SK-N-SH (cell line): ENCODE data around the gene WASL. TPM values are rescaled to one million over a fixed set of nuclear protein-coding genes. Genes with fewer than 3 reads are reported as not detected.

ENCODE experiments used
- CTCF ChIA-PET: fragments of 300-600, 350-600 bp; formaldehyde crosslinking; extraction: SDS; loops from one replicate; lab custom pipeline; 2021; lab: Yijun Ruan, JAX
- POLR2A ChIA-PET: fragments of 350-600 bp; sonication (Branson Sonifier 250); formaldehyde crosslinking; extraction: SDS; loops from one replicate; lab custom pipeline; 2020; ENCODE audit warnings: antibody characterized with exemption, inconsistent platforms; lab: Yijun Ruan, JAX
- DNase-seq: peaks from one replicate; pipeline ENCODE4 v3.0.0; 2012
- H2AFZ ChIP-seq: fragments of 200-600 bp; sonication (generic); 2 replicates; pipeline ENCODE4 v1.8.1; 2016; ENCODE audit warnings: antibody characterized with exemption, mild to moderate bottlenecking, low read depth
- H3F3A ChIP-seq: fragments of 200-600 bp; sonication (generic); replicated peaks from 2 replicates; pipeline ENCODE3; 2016; ENCODE audit warnings: antibody characterized with exemption, mild to moderate bottlenecking; ENCODE audit not compliant: insufficient read depth
- H3K27ac ChIP-seq, 2 experiments: fragments of 200-500 bp in 1 of 2; fragments of 200-600 bp in 1 of 2; sonication (Bioruptor generic) in 1 of 2; sonication (generic), shearing (Covaris generic) in 1 of 2; 2 replicates each; pipeline versions ENCODE4 v1.5.1 to v1.6.1; 2014 to 2016; ENCODE audit warnings: low read depth in 2 of 2, inconsistent platforms in 1 of 2, low read length in 1 of 2, mild to moderate bottlenecking in 1 of 2, mixed read lengths in 1 of 2
- H3K27me3 ChIP-seq: fragments of 200-600 bp; sonication (generic), shearing (Covaris generic); 2 replicates; pipeline ENCODE4 v1.6.1; 2016; ENCODE audit warnings: mixed run types; ENCODE audit not compliant: insufficient read depth
- H3K36me3 ChIP-seq, 2 experiments: fragments of 200-500 bp in 1 of 2; fragments of 200-600 bp in 1 of 2; sonication (Bioruptor generic) in 1 of 2; sonication (generic) in 1 of 2; replicated peaks in 1 of 2; 2 replicates each; pipeline versions ENCODE3 to v1.5.1; 2014 to 2016; ENCODE audit warnings: low read length in 1 of 2, mild to moderate bottlenecking in 1 of 2; ENCODE audit not compliant: insufficient read depth in 2 of 2, control insufficient read depth in 1 of 2
- H3K4me1 ChIP-seq, 2 experiments: fragments of 200-500 bp in 1 of 2; fragments of 200-600 bp in 1 of 2; sonication (Bioruptor generic) in 1 of 2; sonication (generic), shearing (Covaris generic) in 1 of 2; 2 replicates each; pipeline versions ENCODE4 v1.5.1 to v1.6.1; 2014 to 2016; ENCODE audit warnings: low read depth in 1 of 2, low read length in 1 of 2, mixed run types in 1 of 2; ENCODE audit not compliant: insufficient read depth in 2 of 2, control insufficient read depth in 1 of 2
- H3K4me2 ChIP-seq: fragments of 200-600 bp; sonication (generic), shearing (Covaris generic); 2 replicates; pipeline ENCODE4 v1.6.1; 2017; ENCODE audit warnings: mixed run types
- H3K4me3 ChIP-seq, 2 experiments: fragments of 200-500 bp in 1 of 2; fragments of 200-600 bp in 1 of 2; sonication (Bioruptor generic) in 1 of 2; sonication (generic), shearing (Covaris generic) in 1 of 2; 2 replicates each; pipeline versions ENCODE4 v1.5.1 to v1.8.1; 2014 to 2016; ENCODE audit warnings: low read depth in 2 of 2, inconsistent platforms in 1 of 2, low read length in 1 of 2, mild to moderate bottlenecking in 1 of 2, mixed read lengths in 1 of 2, moderate library complexity in 1 of 2
- H3K79me2 ChIP-seq: fragments of 200-600 bp; sonication (generic); 2 replicates; pipeline ENCODE4 v1.8.1; 2017; ENCODE audit warnings: mild to moderate bottlenecking; ENCODE audit not compliant: insufficient read depth
- H3K9ac ChIP-seq: fragments of 200-600 bp; sonication (generic); 2 replicates; pipeline ENCODE4 v1.6.1; 2017; ENCODE audit warnings: mixed run types
- H3K9me2 ChIP-seq: fragments of 200-600 bp; sonication (generic); 2 replicates; pipeline ENCODE4 v1.6.1; 2017; ENCODE audit warnings: mixed run types
- H3K9me3 ChIP-seq: fragments of 200-600 bp; sonication (generic); 2 replicates; pipeline ENCODE4 v1.6.1; 2017; ENCODE audit warnings: mixed run types, mild to moderate bottlenecking, moderate library complexity
- H4K20me1 ChIP-seq: fragments of 200-600 bp; sonication (generic); 2 replicates; pipeline ENCODE4 v1.6.1; 2017; ENCODE audit warnings: mild to moderate bottlenecking, mixed run types; ENCODE audit not compliant: insufficient read depth
- EP300 ChIP-seq, 2 experiments: IDR thresholded peaks; 2 replicates each; pipeline versions ENCODE4 v1.4.0 to v1.6.1; 2012; ENCODE audit warnings: borderline replicate concordance in 1 of 2, low read depth in 1 of 2, low read length in 1 of 2
- FOSL2 ChIP-seq: IDR thresholded peaks from 2 replicates; pipeline ENCODE4 v1.4.0; 2012; ENCODE audit warnings: low read depth, mild to moderate bottlenecking, moderate library complexity, borderline replicate concordance
- GATA2 ChIP-seq: sonication (generic); formaldehyde crosslinking; IDR thresholded peaks from 2 replicates; pipeline ENCODE4 v1.5.0; 2020; ENCODE audit warnings: mild to moderate bottlenecking, missing genetic modification reagents
- JUND ChIP-seq: IDR thresholded peaks from 2 replicates; pipeline ENCODE4 v1.4.0; 2012
- MXI1 ChIP-seq: IDR thresholded peaks from 2 replicates; pipeline ENCODE4 v1.6.1; 2012; ENCODE audit warnings: mild to moderate bottlenecking, low read depth, low read length, improper control_type of control experiment
- YY1 ChIP-seq: IDR thresholded peaks from 2 replicates; pipeline ENCODE4 v1.4.0; 2012; ENCODE audit warnings: low read depth, mild to moderate bottlenecking
- WGBS: methylation state at CpG from one replicate; pipeline ENCODE4 v1.1.6; 2017; ENCODE audit warnings: low lambda C conversion rate; 5-methylcytosine and 5-hydroxymethylcytosine counted together
- polyA plus RNA-seq, 3 experiments: library from polyadenylated mRNA; depleted of rRNA; stranded (reverse); fragments of >200 nt; gene quantifications; 2 replicates each; pipeline ENCODE4 v1.2.3, GENCODE V29; 2012
- TF ChIP-seq, protein P1 (sequence below): fragments of 150-350 bp; IDR thresholded peaks from 2 replicates; pipeline ENCODE4 v1.6.1; 2017; ENCODE audit warnings: antibody characterized with exemption, low read length, low read depth, borderline replicate concordance
- TF ChIP-seq, protein P2 (sequence below): IDR thresholded peaks from 2 replicates; pipeline ENCODE4 v1.4.0; 2012; ENCODE audit warnings: low read depth, borderline replicate concordance
- TF ChIP-seq, protein P3 (sequence below): IDR thresholded peaks from 2 replicates; pipeline ENCODE4 v1.6.1; 2012; ENCODE audit warnings: mild to moderate bottlenecking, low read depth, low read length, moderate library complexity

The WASL gene
- polyA plus RNA-seq, 1 of the 3 experiments (the other 2 are of a cell fraction): 9.9 TPM

DNA sequence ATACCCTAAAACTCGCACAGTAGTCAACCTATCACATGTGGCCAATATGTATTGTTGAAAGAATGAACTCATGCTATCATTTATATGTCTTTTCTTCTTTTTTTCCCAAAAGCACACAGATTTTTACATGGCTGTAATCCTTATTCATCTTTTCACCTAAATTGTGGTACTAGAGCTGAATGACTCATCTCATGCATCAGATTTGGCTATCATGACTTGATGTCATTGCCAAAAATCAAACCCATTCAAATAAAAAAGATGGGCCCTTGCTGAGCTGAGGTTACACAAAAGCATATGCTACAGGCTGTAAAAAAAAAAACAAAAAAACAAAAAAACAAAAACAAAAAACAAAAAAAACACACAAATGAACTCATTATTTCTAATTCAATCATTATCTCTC, 96.4 kb downstream of the WASL start (continued):
- no peak for TF ChIP-seq YY1
- TF ChIP-seq, protein P1, sequence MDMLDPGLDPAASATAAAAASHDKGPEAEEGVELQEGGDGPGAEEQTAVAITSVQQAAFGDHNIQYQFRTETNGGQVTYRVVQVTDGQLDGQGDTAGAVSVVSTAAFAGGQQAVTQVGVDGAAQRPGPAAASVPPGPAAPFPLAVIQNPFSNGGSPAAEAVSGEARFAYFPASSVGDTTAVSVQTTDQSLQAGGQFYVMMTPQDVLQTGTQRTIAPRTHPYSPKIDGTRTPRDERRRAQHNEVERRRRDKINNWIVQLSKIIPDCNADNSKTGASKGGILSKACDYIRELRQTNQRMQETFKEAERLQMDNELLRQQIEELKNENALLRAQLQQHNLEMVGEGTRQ: no peak
- TF ChIP-seq FOSL2: peak; percentile 53; the same call in 1 of the 2 replicates
- TF ChIP-seq, protein P2, sequence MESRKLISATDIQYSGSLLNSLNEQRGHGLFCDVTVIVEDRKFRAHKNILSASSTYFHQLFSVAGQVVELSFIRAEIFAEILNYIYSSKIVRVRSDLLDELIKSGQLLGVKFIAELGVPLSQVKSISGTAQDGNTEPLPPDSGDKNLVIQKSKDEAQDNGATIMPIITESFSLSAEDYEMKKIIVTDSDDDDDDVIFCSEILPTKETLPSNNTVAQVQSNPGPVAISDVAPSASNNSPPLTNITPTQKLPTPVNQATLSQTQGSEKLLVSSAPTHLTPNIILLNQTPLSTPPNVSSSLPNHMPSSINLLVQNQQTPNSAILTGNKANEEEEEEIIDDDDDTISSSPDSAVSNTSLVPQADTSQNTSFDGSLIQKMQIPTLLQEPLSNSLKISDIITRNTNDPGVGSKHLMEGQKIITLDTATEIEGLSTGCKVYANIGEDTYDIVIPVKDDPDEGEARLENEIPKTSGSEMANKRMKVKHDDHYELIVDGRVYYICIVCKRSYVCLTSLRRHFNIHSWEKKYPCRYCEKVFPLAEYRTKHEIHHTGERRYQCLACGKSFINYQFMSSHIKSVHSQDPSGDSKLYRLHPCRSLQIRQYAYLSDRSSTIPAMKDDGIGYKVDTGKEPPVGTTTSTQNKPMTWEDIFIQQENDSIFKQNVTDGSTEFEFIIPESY: no peak

DNA sequence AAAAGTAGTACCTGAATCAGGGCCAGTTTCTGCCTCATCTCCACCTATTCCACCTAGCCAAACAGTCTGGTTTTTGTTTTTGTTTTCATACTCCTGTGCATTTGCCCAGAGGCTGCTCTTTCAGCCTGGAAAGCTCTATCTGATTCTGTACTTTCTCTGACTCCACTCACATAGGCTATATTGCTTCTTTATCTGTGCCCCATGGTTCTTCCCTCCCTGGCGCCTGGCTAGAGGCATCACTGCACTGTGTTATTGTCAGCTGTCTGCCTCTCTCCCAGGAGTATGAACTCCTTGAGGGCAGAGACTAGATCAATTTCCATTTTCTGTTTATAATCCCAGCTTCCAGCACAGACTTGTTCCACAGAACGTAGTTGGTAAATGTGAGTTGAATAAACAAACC, 98.2 kb downstream of the WASL start:
- 71% methylated on average over 2 of the region's 2 CpGs for WGBS
- TF ChIP-seq MXI1: no peak
- TF ChIP-seq GATA2 (CRISPR knock-in tag): peak; percentile 43; the same call in 1 of the 2 replicates
- peak in 1 of 2 experiments; percentile 17; a peak in 1 of 4 replicates for TF ChIP-seq EP300 (IDR thresholded peaks at IDR 0.05; ENCODE audit: borderline replicate concordance in 1 of 2, low read depth in 1 of 2, low read length in 1 of 2)
- Histone ChIP-seq H3K79me2 (no peaks in the 10 kb centered on the region), H3K9ac (no peak overlapping the region), H4K20me1 (no peaks in the 10 kb centered on the region), H3K36me3 (no peaks in the 10 kb centered on the region), H3K27me3 (no peaks in the 10 kb centered on the region), H3K4me3 (no peak overlapping the region), H3K9me2 (no peaks in the 10 kb centered on the region), H3K4me2 (no peak overlapping the region), H3K27ac (peak overlapping the region in 1 of 2 experiments; percentile 41; a peak in 2 of 4 replicates), H3K4me1 (peaks cover 0 to 4% of the 10 kb centered on the region in 2 experiments; a peak in 2 of 4 replicates), H2AFZ (no peak overlapping the region), H3F3A (no peaks in the 10 kb centered on the region), H3K9me3 (no peaks in the 10 kb centered on the region)
- peak; percentile 39 for DNase-seq
- CTCF ChIA-PET: interaction anchor here (0.7 kb wide), 1 partner anchor 31 kb away, joined by 3 read pairs; no protein-coding TSS in a partner anchor
- POLR2A ChIA-PET: no interaction called here

DNA sequence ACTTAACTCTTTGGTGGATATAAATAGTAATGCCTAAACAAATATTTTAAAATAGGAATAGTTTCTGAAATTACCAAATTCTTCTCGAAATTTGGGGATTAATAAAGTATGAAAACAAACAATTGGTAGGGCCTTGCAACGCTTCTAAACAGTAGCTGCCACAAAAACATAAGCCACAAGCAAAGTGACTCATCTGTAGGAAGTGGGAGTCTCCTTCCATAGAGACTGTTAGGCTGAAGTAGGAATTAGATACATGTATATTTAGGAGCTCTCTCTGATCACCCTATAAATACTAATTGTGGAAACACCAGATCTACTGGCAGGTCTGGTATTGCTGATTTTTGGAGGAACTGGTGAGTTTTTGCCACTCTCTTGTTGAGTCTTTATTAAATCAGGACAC, 98.8 kb downstream of the WASL start:
- H3K4me2 ChIP-seq: no peak overlapping the region
- CTCF ChIA-PET: interaction anchor here (1.8 kb wide), 1 partner anchor 13 kb away, joined by 7 read pairs; no protein-coding TSS in a partner anchor
- WGBS: 42% methylated on average over 2 of the region's 2 CpGs
- H3K9me2 ChIP-seq: no peaks in the 10 kb centered on the region
- POLR2A ChIA-PET: no interaction called here
- no peaks in the 10 kb centered on the region for H3K36me3 ChIP-seq
- no peak overlapping the region for H3K4me3 ChIP-seq
- H3K79me2 ChIP-seq: no peaks in the 10 kb centered on the region
- peaks cover 0 to 6% of the 10 kb centered on the region in 2 experiments; a peak in 3 of 4 replicates for H3K4me1 ChIP-seq
- H3K9me3 ChIP-seq: no peaks in the 10 kb centered on the region
- H2AFZ ChIP-seq: no peak overlapping the region
- no peaks in the 10 kb centered on the region for H3K27me3 ChIP-seq
- no peak overlapping the region for H3K9ac ChIP-seq
- peak overlapping the region in 1 of 2 experiments; percentile 41; a peak in 1 of 4 replicates for H3K27ac ChIP-seq
- no peak for DNase-seq
- no peaks in the 10 kb centered on the region for H4K20me1 ChIP-seq
- no peaks in the 10 kb centered on the region for H3F3A ChIP-seq
- TF ChIP-seq, protein P3, sequence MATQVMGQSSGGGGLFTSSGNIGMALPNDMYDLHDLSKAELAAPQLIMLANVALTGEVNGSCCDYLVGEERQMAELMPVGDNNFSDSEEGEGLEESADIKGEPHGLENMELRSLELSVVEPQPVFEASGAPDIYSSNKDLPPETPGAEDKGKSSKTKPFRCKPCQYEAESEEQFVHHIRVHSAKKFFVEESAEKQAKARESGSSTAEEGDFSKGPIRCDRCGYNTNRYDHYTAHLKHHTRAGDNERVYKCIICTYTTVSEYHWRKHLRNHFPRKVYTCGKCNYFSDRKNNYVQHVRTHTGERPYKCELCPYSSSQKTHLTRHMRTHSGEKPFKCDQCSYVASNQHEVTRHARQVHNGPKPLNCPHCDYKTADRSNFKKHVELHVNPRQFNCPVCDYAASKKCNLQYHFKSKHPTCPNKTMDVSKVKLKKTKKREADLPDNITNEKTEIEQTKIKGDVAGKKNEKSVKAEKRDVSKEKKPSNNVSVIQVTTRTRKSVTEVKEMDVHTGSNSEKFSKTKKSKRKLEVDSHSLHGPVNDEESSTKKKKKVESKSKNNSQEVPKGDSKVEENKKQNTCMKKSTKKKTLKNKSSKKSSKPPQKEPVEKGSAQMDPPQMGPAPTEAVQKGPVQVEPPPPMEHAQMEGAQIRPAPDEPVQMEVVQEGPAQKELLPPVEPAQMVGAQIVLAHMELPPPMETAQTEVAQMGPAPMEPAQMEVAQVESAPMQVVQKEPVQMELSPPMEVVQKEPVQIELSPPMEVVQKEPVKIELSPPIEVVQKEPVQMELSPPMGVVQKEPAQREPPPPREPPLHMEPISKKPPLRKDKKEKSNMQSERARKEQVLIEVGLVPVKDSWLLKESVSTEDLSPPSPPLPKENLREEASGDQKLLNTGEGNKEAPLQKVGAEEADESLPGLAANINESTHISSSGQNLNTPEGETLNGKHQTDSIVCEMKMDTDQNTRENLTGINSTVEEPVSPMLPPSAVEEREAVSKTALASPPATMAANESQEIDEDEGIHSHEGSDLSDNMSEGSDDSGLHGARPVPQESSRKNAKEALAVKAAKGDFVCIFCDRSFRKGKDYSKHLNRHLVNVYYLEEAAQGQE: no peak
- 0 out of 2 replicates have a peak, but pooled peaks have one; percentile 6 for TF ChIP-seq JUND
- TF ChIP-seq FOSL2: peak; percentile 35; the same call in 1 of the 2 replicates
- TF ChIP-seq EP300 (IDR thresholded peaks at IDR 0.05; ENCODE audit: borderline replicate concordance in 1 of 2, low read depth in 1 of 2, low read length in 1 of 2): no peak
